MCF 10A (cell line): ENCODE results near the gene B4GALT2. TPM values are rescaled to one million over a fixed set of nuclear protein-coding genes. Genes with fewer than 3 reads are reported as not detected.

Experiments used
- BruUV-seq: library from RNA; stranded (reverse); fragments of 400-500 nt; replicated peaks from 2 replicates; lab custom pipeline; 2021; lab: Mats Ljungman, UMichigan
- CTCF ChIA-PET: fragments of 300-600 bp; sonication (Branson Sonifier 250); formaldehyde crosslinking; extraction: SDS; loops from one replicate; lab custom pipeline; 2021; ENCODE audit warnings: antibody characterized with exemption, inconsistent platforms; lab: Yijun Ruan, JAX
- POLR2A ChIA-PET: fragments of 300-600, 350-650 bp; sonication (Branson Sonifier 250); formaldehyde crosslinking; extraction: SDS; loops from one replicate; lab custom pipeline; 2020; ENCODE audit warnings: antibody characterized with exemption, inconsistent platforms; lab: Yijun Ruan, JAX
- DNase-seq: peaks from one replicate; pipeline ENCODE4 v3.0.0-alpha.2; 2018; ENCODE audit not compliant: unreplicated experiment
- H3K27ac Mint-ChIP-seq: one replicate; pipeline ENCODE4 v1.8.0; 2022; ENCODE audit warnings: mild to moderate bottlenecking, low read depth, mixed read lengths; ENCODE audit not compliant: unreplicated experiment
- H3K27me3 Mint-ChIP-seq: one replicate; pipeline ENCODE4 v1.8.0; 2022; ENCODE audit warnings: mixed read lengths; ENCODE audit not compliant: insufficient read depth, unreplicated experiment
- H3K36me3 Mint-ChIP-seq: one replicate; pipeline ENCODE4 v1.8.0; 2022; ENCODE audit warnings: mild to moderate bottlenecking, moderate library complexity, mixed read lengths; ENCODE audit not compliant: insufficient read depth, unreplicated experiment
- H3K4me1 Mint-ChIP-seq: one replicate; pipeline ENCODE4 v1.8.0; 2022; ENCODE audit warnings: mixed read lengths; ENCODE audit not compliant: insufficient read depth, unreplicated experiment
- H3K4me3 Mint-ChIP-seq: one replicate; pipeline ENCODE4 v1.8.0; 2022; ENCODE audit warnings: mild to moderate bottlenecking, moderate library complexity, mixed read lengths; ENCODE audit not compliant: unreplicated experiment
- H3K9me3 Mint-ChIP-seq: one replicate; pipeline ENCODE4 v1.8.0; 2022; ENCODE audit warnings: mixed read lengths; ENCODE audit not compliant: unreplicated experiment
- intact Hi-C: fragments of 100-400 bp; cut with micrococcal nuclease; formaldehyde crosslinking; loops from 2 replicates; pipeline ENCODE4 v1.14.1; 2022
- total RNA-seq: library from RNA; stranded (reverse); gene quantifications from 2 replicates; pipeline ENCODE4 v1.2.3, GENCODE V29; 2022
- TF ChIP-seq, protein P1 (sequence below): fragments of 200-600 bp; IDR thresholded peaks from one replicate; pipeline ENCODE4 v1.8.0; 2022; ENCODE audit warnings: antibody characterized with exemption, mild to moderate bottlenecking; ENCODE audit not compliant: unreplicated experiment

B4GALT2 gene
- total RNA-seq, 1 experiment from 2014 or later, result 68.4 TPM

DNA sequence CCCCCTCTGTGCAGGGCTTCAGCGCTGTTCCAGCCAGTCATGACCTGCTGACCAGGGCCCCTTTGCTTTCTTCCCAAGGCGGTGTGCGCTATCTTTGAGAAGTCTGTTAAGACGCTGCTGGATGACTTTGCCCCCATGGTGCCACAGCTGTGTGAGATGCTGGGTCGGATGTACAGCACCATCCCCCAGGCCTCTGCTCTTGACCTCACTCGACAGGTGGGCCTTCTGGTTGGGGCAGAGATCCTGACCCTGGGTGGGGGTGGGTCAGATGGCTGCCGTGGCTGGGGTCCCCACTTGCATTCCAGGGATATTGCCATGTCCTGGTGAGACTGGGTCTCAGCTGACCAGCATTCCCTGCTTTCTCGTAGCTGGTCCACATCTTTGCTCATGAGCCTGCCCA, 18.2 kb upstream of the B4GALT2 start:
- ChIA-PET CTCF (interaction anchor here (0.6 to 1.0 kb wide), 2 partner anchors 87 to 257 kb away, joined by 3 to 4 read pairs; no protein-coding TSS in a partner anchor), POLR2A (interaction anchor here (0.6 kb wide), 1 partner anchor 76 kb away, joined by 3 read pairs; no protein-coding TSS in a partner anchor)
- no TSS peak for BruUV-seq
- no peak for DNase-seq
- Mint-ChIP-seq H3K27ac (no peak overlapping the region), H3K36me3 (peaks cover 12% of the 10 kb centered on the region), H3K9me3 (no peaks in the 10 kb centered on the region), H3K27me3 (no peaks in the 10 kb centered on the region), H3K4me3 (no peak overlapping the region), H3K4me1 (no peaks in the 10 kb centered on the region)
- TF ChIP-seq, protein P1, sequence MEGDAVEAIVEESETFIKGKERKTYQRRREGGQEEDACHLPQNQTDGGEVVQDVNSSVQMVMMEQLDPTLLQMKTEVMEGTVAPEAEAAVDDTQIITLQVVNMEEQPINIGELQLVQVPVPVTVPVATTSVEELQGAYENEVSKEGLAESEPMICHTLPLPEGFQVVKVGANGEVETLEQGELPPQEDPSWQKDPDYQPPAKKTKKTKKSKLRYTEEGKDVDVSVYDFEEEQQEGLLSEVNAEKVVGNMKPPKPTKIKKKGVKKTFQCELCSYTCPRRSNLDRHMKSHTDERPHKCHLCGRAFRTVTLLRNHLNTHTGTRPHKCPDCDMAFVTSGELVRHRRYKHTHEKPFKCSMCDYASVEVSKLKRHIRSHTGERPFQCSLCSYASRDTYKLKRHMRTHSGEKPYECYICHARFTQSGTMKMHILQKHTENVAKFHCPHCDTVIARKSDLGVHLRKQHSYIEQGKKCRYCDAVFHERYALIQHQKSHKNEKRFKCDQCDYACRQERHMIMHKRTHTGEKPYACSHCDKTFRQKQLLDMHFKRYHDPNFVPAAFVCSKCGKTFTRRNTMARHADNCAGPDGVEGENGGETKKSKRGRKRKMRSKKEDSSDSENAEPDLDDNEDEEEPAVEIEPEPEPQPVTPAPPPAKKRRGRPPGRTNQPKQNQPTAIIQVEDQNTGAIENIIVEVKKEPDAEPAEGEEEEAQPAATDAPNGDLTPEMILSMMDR, result no peak
- intact Hi-C loops, result no loop called here

DNA sequence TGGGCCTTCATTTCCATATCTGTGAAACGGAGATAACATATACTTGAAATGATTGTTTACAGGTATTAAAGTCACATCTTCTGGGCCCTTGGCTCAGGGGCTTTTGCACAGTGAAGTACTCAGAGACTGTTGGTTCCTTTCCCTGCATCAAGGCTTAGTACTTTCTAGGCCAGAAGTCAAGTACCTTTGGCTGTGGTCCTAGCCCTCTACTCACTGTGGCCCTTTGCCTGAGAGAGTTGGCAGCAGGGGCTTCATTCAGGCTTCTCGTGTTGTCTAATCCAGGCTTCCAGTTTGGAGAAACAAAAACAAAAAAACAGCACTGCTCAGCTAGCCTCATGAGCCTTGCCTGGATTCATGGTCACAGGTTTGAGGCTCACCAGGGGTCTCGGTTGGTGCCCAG, 17.3 kb upstream of the B4GALT2 start:
- no peak overlapping the region for H3K4me3 Mint-ChIP-seq
- TF ChIP-seq, protein P1, result no peak
- no peaks in the 10 kb centered on the region for H3K27me3 Mint-ChIP-seq
- intact Hi-C loops, result no loop called here
- peaks cover 12% of the 10 kb centered on the region for H3K36me3 Mint-ChIP-seq
- no peaks in the 10 kb centered on the region for H3K4me1 Mint-ChIP-seq
- H3K27ac Mint-ChIP-seq, result no peak overlapping the region
- BruUV-seq, result no TSS peak
- CTCF ChIA-PET, result interaction anchor here (1.7 kb wide), 1 partner anchor 27 kb away, joined by 10 read pairs; no protein-coding TSS in a partner anchor
- POLR2A ChIA-PET, result no interaction called here
- no peaks in the 10 kb centered on the region for H3K9me3 Mint-ChIP-seq
- DNase-seq, result no peak

- DNase-seq, result no peak
- no TSS peak for BruUV-seq
- H3K36me3 Mint-ChIP-seq, result peaks cover 12% of the 10 kb centered on the region
- TF ChIP-seq, protein P1, result no peak
- no peak overlapping the region for H3K27ac Mint-ChIP-seq
- CTCF ChIA-PET, result interaction anchor here (1.7 kb wide), 1 partner anchor 28 kb away, joined by 10 read pairs; no protein-coding TSS in a partner anchor
- H3K4me1 Mint-ChIP-seq, result no peaks in the 10 kb centered on the region
- H3K4me3 Mint-ChIP-seq, result no peak overlapping the region
- POLR2A ChIA-PET, result no interaction called here
- H3K9me3 Mint-ChIP-seq, result no peaks in the 10 kb centered on the region
- intact Hi-C loops, result no loop called here
- H3K27me3 Mint-ChIP-seq, result no peaks in the 10 kb centered on the region
Measured at GRCh38 chr1:43962324-43962723, 16.7 kb upstream of the B4GALT2 start.

DNA sequence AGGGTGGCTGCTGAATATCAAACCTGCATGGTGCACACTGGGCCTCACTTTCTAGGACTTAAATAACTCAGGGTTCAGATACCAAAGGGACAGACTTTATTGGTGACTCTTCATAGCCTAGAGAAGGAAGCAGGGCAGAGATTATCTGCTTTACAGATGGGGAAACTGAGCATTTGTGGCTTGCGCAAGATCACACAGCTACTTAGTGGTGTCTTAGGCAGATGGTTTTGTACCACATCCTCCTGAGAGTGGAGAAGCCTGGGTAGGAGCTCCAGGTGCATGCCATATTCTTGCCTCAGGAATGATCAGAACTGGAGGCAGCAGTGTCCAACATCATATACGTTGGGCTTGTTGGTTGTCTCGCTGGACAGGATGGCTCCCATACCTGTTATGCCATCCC, 16.0 kb upstream of the B4GALT2 start:
- Mint-ChIP-seq H3K9me3 (no peaks in the 10 kb centered on the region), H3K27ac (no peak overlapping the region), H3K4me3 (no peak overlapping the region), H3K27me3 (no peaks in the 10 kb centered on the region), H3K4me1 (no peaks in the 10 kb centered on the region), H3K36me3 (peaks cover 12% of the 10 kb centered on the region)
- intact Hi-C loops, result no loop called here
- no TSS peak for BruUV-seq
- DNase-seq, result no peak
- ChIA-PET POLR2A (no interaction called here), CTCF (interaction anchor here (1.7 kb wide), 1 partner anchor 29 kb away, joined by 10 read pairs; no protein-coding TSS in a partner anchor)
- TF ChIP-seq, protein P1, result no peak
